ENCODE measurements around the gene MSRB3.

The MSRB3 gene

DNA sequence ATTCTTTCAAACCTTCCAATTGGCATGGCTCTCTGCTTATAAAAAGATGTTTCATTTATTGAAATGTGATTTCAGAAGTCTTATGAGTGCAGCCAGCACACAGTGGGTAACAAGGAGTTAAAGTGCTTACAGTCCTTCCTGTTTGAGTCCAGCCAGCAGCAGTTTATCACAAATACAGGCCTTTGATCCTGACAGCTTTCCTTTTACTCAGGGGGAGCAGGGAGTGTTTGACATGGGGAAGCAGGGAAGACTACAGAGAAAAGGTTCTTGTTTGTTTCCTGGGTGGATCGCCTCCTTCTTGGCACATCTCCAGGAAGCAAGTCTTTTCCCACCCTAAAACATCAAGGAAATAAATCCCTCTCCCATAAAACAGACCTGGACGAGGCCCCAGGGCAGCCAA is 216.1 kb downstream of the MSRB3 start:
- DNase-seq (ENCODE audit: low spot score) (peak; percentile 16), FAIRE-seq (no peak)

GRCh38 chr12:65495233-65495632 is 216.8 kb downstream of the MSRB3 start:
- FAIRE-seq (peak; percentile 92), DNase-seq (ENCODE audit: low spot score) (peak; percentile 94)

DNA sequence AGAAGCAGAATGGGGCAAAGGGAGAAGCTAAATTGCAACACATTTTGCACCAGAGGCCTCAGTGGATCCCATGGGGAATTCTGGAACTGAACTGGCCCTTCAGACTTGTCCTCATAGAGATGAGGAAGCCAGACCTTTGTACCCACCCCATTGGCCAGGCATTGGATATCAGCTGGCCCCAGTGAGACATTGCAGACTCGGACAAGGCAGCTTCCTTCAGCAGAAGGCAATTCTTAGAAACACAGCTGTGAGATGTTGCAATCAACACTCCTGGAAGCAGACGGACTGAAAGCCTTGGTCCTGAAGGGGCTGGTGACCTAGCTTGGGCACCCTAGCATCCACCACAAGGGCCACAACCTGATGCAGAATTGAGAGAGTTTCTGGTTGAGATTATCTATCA is 218.1 kb downstream of the MSRB3 start:
- no peak for FAIRE-seq

GRCh38 chr12:65497660-65498059 is 219.2 kb downstream of the MSRB3 start:
- no peak for DNase-seq (ENCODE audit: low spot score)
- no peak for FAIRE-seq

More for the DNA sequence above, 218.1 kb downstream of the MSRB3 start:
- DNase-seq (ENCODE audit: low spot score) = no peak

- no peak for FAIRE-seq
These were observed 220.7 kb downstream of the MSRB3 start for GRCh38 chr12:65499167-65499566.

DNA sequence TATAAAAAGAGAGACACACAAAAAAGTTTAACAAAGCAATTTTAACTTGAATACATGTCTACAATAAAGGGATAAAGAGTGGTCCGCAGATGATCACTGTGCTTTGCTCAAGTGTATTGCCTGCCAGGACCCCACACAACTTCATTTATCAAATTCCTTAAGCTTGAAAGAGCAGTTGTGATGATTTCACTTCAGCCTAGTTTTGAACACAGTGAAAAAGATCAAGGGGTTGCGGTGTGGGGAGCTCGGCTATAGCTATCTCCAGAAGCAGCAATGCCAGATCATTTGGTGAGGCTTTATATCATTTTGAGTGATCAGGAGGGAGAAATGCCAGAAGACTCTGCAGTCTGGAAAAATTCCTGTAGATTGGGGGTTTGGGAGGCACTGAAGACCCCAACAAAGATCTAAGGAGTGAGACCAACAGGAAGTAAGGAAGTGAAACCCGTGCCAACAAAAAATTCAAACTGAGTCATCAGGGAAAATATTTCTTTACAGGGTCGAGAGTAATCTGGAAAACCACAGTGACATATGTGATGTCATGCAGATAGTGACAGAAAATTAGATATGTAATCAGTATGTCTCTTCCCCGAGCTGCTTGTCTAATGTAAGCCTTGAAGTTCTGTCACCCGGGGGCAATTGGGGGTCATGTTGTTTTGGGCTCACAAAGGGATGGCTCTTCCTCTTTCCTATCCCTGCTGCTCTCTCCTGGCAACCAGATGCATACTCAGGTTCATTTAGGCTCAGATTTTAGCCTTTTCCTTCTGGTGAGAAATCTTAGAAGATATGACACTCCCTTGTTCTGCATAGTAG is 221.8 kb downstream of the MSRB3 start:
- DNase-seq (ENCODE audit: low spot score) = peak; percentile 70
- peak; percentile 59 for FAIRE-seq

More at GRCh38 chr12:65499167-65499566, 220.7 kb downstream of the MSRB3 start:
- no peak for DNase-seq (ENCODE audit: low spot score)

GRCh38 chr12:65501093-65501621 is 222.7 kb downstream of the MSRB3 start:
- DNase-seq (ENCODE audit: low spot score) = no peak
- no peak for FAIRE-seq

DNA sequence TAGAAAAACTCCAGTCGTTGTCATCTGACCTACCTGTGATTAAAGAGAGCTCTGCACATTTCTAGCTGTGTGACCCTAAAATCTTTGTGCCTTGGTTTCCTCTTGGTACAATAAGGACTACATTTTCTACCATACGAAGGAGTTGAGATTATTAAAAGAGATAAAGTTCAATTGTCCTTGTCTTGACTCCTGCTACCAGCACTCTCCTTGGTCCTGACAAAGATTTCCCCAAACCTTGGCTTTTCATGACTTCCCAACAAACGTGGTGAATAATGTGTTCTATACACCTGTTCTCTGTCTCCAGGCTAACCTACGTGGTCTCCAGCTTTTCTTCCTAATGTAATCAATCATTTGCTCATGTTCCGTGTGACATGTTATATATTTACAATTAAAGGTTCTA is 223.5 kb downstream of the MSRB3 start:
- FAIRE-seq (no peak), DNase-seq (ENCODE audit: low spot score) (no peak)

- DNase-seq (ENCODE audit: low spot score) = no peak
- no peak for FAIRE-seq
These were observed 225.9 kb downstream of the MSRB3 start for GRCh38 chr12:65504417-65504816.

- no peak for DNase-seq (ENCODE audit: low spot score)
- no peak for FAIRE-seq
These were observed 227.1 kb downstream of the MSRB3 start for GRCh38 chr12:65505386-65506121.

DNA sequence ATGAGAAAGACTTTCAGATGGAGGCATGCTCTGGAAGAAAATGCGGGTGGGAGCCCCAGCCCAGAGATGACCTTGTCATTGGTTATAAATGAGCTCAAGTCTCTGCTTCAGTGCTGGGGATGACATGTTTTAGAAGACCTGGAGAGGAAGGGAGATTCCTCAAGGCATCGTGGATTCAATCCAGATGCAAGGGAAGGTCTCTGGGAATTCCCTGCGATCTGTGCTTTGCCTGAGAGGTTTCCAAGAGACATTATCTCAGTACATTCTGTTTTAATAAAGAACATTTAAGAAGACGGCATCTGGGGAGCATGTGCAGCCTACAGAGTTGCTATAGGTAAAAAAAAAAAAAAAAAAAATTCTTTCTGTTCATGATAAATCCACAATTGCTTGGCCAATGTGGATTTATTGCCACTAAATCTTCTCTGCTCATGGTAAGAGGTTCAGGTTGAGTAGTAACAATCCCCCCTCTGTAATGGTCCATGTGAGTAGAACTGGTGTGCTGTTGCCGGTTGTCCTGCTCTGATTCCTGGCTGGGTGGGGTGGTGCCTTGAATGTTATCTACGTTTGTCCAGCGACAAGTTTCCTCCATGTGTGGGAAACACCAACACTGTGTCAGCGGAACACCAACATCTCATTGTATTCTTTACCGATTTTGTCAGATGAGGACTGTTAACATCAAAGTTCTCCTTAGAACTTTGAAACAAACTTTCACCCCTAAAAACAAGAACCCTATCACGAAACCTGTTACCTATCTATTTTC is 230.0 kb downstream of the MSRB3 start:
- FAIRE-seq = no peak

DNA sequence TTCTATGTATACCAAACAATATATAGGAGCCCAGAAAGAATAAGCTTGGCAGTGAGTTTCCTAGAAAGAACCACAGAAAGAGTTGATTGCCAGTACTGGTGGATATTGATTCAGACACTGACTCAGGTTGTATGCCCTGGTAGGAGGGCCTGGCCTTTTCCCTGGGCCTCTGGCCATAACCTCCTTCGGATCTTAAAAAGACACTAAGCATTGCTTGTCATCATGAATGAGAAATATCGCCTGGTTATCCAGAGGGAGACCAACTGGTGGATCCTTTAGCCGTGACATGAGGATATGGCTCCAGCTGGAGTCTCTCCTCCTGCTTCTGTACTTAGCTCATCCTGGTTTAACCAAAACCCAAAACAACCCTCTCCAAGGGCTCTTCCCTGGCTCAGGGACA is 231.5 kb downstream of the MSRB3 start:
- no peak for DNase-seq (ENCODE audit: low spot score)
- no peak for FAIRE-seq

More for the DNA sequence above, 230.0 kb downstream of the MSRB3 start:
- DNase-seq (ENCODE audit: low spot score) = no peak

DNA sequence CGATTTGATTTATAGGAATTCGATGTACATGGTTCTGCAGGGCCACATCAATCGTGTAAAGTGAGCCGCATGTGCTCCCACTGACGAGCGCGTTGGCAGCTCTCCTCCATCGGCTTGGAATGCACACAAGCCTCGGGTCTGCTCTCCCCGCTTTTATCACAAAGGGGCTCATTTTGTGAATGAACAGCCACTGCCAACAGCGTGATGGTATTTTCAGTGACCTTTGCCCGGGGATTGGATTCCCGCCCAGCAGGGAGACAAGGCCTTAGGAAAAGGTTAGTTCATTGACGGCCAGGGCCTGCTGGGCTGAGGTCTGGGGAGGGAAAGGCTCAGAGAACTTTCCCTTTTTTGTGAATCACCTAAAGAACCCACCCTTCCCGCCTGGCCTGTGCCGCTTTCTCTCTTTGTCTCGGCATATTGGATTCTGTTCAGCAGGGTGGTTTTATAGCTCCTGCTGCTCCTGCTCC is 232.1 kb downstream of the MSRB3 start:
- FAIRE-seq (no peak), DNase-seq (ENCODE audit: low spot score) (no peak)

DNA sequence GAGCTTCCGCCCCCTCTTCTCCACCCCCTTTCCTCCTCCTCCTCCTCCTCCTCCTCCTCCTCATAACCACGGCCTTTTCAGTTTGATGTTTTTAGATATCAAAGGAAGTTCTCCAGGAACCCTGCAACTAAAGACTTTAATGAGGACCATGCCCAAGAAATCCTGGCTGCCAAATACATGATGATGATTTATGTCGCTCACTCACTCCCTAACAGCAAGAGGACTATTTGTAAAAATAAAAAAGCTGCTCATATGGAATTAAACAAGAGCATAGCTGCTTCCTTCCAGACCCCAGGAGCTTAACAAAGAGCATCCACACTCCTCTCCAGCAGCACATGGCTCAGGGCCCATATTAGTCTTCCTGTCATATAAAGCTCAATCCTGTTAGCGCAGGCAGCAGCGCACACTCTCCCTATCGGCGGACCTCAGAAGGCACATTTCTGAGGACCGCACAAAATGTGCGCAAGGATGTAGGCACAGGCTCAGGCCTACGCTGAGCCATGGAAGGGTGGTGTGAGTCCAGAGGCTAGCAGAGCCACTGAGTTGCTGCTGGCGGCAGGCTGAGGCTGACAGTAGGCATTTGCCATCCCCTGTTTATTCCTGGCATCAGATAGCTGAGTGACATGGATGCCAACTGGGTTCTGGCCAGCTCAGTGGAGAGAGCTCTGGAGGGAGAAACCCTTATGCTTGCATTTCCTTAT is 232.8 kb downstream of the MSRB3 start:
- FAIRE-seq (no peak), DNase-seq (ENCODE audit: low spot score) (no peak)

DNA sequence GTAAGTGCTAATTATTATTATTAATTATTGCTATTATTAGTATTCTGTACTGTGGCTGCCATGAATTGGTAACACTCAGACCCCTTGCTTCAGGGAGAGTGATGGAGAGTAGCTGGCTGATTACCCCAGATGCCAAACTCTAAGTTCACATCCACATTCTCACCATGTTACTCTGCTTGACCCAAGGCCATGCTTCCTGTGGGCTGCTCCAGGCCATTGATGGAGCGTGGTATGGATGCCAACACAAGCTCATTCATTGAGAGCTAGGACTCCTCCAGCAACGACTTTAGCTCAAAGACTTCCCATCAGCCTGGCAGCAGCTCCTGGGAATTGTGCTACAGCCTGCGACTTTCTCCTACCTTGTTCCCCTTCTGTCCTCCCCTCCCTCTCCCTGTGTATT is 233.4 kb downstream of the MSRB3 start:
- FAIRE-seq (no peak), DNase-seq (ENCODE audit: low spot score) (no peak)

Data from RCC 7860 (cell line).